ENCODE data around the gene ZNHIT6.

GRCh38 chr1:85683292-85684025 lies 24.8 kb downstream of the ZNHIT6 start:
- TF ChIP-seq CTCF (conservative IDR thresholded peaks at IDR 0.05; ENCODE audit: low read length) (no peak), EZH2phosphoT487 (IDR thresholded peaks at IDR 0.05; ENCODE audit: borderline replicate concordance, low read depth, low read length) (no peak)

All from OCI-LY7 (cell line).